ENCODE measurements around the gene TMEM50B. TPM values are rescaled to one million over a fixed set of nuclear protein-coding genes. Genes with fewer than 3 reads are reported as not detected.

TMEM50B gene
- 16.8 and 17.8 TPM in 2 replicates for total RNA-seq (2021; fragmentation: NEBNext Ultra II Directional; extraction: Animal tissue kit (Norgen Biotek cat#: 25700))
- polyA plus RNA-seq (2011; rRNA removed): 20.5 and 21.9 TPM in 2 replicates
- polyA plus RNA-seq (2011; cell fraction: cytosol; rRNA removed): 33.1 TPM
- polyA plus RNA-seq (2011; cell fraction: nucleus; rRNA removed): 43.9 TPM
- 14.6 to 20.9 TPM (median 17.7 TPM) in 4 replicates for polyA plus RNA-seq (2012, experiment 1 of 2)
- 3.9 TPM for polyA plus RNA-seq (2012, experiment 2 of 2)
- polyA plus RNA-seq (2013, experiment 1 of 2): 12.8 TPM
- polyA plus RNA-seq (2013, experiment 2 of 2): 12.5 TPM
- 8.7 and 11.9 TPM in 2 replicates for polyA minus RNA-seq (2011; rRNA and poly(A)+ RNA removed)
- 5.6 TPM for polyA minus RNA-seq (2011; cell fraction: cytosol; rRNA and poly(A)+ RNA removed)
- polyA minus RNA-seq (2011; cell fraction: nucleus; rRNA and poly(A)+ RNA removed): 15.8 TPM
- long read RNA-seq, experiment 1, partial matches to known transcripts: 0 of 6 reads
- long read RNA-seq, experiment 1, other reads (novel, unspliced or antisense): 2 of 6 reads
- long read RNA-seq, experiment 2, transcript TMEM50B-210 (7 exons, 2,375 nt): major isoform, 7 of 7 reads
- long read RNA-seq, experiment 2, partial matches to known transcripts: 0 of 7 reads
- long read RNA-seq, experiment 2, other reads (novel, unspliced or antisense): 0 of 7 reads

DNA sequence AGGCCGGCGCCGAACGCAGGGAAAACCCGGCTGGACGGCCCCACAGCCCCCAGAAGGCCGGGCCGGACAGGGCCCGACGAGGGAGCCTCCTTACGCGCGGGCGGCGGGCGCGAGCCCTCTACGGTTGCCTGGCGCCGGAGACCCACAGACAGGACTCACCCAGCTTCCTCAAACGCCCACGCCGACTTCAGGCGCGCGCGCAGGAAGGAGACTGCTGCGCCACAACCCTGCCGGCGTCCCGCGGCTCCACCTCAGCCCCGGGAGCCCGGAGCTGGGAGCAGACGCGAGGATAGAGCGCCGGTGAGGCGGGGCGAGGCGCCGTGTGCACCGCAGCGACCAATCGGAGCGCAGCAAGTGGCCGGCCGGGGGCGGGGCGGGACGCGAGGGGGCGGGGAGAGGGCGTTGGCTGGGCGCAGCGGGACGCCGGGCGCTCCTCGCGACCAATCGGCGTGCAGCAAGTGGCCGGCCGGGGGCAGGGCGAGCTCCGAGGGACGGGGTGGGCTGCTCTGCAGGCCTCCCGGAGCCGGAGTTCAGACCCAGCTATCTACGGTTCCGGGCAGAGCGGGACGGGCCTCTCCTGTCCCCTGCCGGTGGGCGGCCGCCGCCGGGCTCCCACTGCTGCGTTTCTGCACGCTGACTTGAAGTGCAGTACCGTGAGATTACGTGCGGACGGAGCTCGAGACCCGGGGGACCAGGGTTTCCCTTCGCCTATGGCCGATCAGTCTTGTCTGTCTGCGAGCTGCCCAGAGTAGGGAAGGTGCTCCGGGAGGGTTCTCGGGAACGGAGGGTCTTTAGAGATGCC, at the start of gene TMEM50B:
TMEM50B (minus strand) TSS at position 296 of the 802 bp plus-strand sequence. CDS start 11,089 bp downstream, outside the sequence.
- Histone ChIP-seq H2BK120ac (replicated peaks; ENCODE audit: low read depth, low read length) (no peak within 1 kb of the TSS), H3K36me3 (ENCODE audit: control insufficient read depth in 2 of 4, insufficient read depth in 4 of 4, low read length in 3 of 4) (no peaks in the 10 kb centered on the region), H3K4me2 (ENCODE audit: insufficient read depth in 1 of 2, low read depth in 2 of 2, low read length in 2 of 2) (peak within 1 kb of the TSS; percentile 88 to 95), H3K23me2 (ENCODE audit: low read depth, low read length) (peaks cover 10% of the 10 kb centered on the region), H3K4ac (replicated peaks; ENCODE audit: insufficient read length, low read depth, low read length) (no peak within 1 kb of the TSS), H2BK5ac (ENCODE audit: low read depth, low read length) (0 out of 2 replicates have a peak within 1 kb of the TSS, but pooled peaks have one; percentile 20), H2AFZ (ENCODE audit: low read length) (peak within 1 kb of the TSS; percentile 92), H4K91ac (replicated peaks; ENCODE audit: insufficient read length, low read length) (peak within 1 kb of the TSS; percentile 74), H3K27ac (ENCODE audit: low read depth, low read length) (peak within 1 kb of the TSS; percentile 43; the same call in 1 of the 2 replicates), H2AK5ac (ENCODE audit: low read depth, low read length) (no peak within 1 kb of the TSS), H3K79me2 (ENCODE audit: control insufficient read depth in 1 of 2, insufficient read depth in 2 of 2, low read length in 2 of 2) (peaks cover 0 to 5% of the 10 kb centered on the region in 2 experiments; a peak in 1 of 4 replicates), H3K4me3 (ENCODE audit: extremely low read depth in 1 of 4, insufficient read depth in 2 of 4, low read depth in 3 of 4, low read length in 4 of 4) (peak within 1 kb of the TSS; percentile 75 to 87 (median 77)), H3K9ac (replicated peaks in 1 of 4; ENCODE audit: extremely low read depth in 1 of 4, low read depth in 3 of 4, low read length in 3 of 4) (peak within 1 kb of the TSS; percentile 69 to 88 (median 74)), H3K14ac (ENCODE audit: insufficient read length) (no peak within 1 kb of the TSS), H3K18ac (ENCODE audit: extremely low read depth, low read length) (peak within 1 kb of the TSS; percentile 88), H2BK12ac (ENCODE audit: low read depth, low read length) (peak within 1 kb of the TSS; percentile 39; the same call in 1 of the 2 replicates), H3K9me3 (ENCODE audit: insufficient read depth in 2 of 2, low read depth in 1 of 2, low read length in 1 of 2) (no peaks in the 10 kb centered on the region), H4K20me1 (replicated peaks in 1 of 2; ENCODE audit: control insufficient read depth in 1 of 2, insufficient read depth in 2 of 2, low read length in 2 of 2) (peaks cover 2% of the 10 kb centered on the region in 2 experiments), H3K27me3 (replicated peaks in 1 of 4; ENCODE audit: control insufficient read depth in 3 of 4, extremely low read depth in 1 of 4, insufficient read depth in 3 of 4, low read length in 3 of 4) (no peaks in the 10 kb centered on the region), H3K23ac (ENCODE audit: insufficient read length) (no peak within 1 kb of the TSS), H3K4me1 (replicated peaks in 1 of 4; ENCODE audit: control insufficient read depth in 3 of 4, insufficient read depth in 4 of 4, low read length in 3 of 4) (0 out of 7 replicates have a peak, but pooled peaks cover 0 to 6% (median 0%) of the 10 kb centered on the region in 4 experiments), H2BK15ac (ENCODE audit: low read length) (no peak within 1 kb of the TSS), H4K8ac (ENCODE audit: extremely low read depth, insufficient read depth, low read length) (peak within 1 kb of the TSS; percentile 94), H3K56ac (replicated peaks; ENCODE audit: insufficient read length, low read depth, low read length) (peak within 1 kb of the TSS; percentile 79), H3K79me1 (ENCODE audit: low read depth, low read length) (no peaks in the 10 kb centered on the region), H4K5ac (ENCODE audit: insufficient read length, low read depth, low read length) (peak within 1 kb of the TSS; percentile 80), H2BK20ac (ENCODE audit: low read length) (no peak within 1 kb of the TSS)
- POLR2A ChIA-PET (ENCODE audit: partially characterized antibody): interaction anchor here (0.8 to 4.2 kb wide), 11 partner anchors 11 to 654 kb away, joined by 3 to 30 read pairs (median 5); partner anchors contain the start of genes DNAJC28, IFNAR1 and SON
- WGBS, 2 experiments (ENCODE audit: extremely low coverage in 1 of 2, insufficient coverage in 1 of 2, insufficient read length in 1 of 2, insufficient replicate concordance in 2 of 2, low coverage in 1 of 2, low lambda C conversion rate in 2 of 2, missing lambda C conversion rate in 1 of 2): 1% methylated on average over 47 of the region's 93 CpGs; no CpG with 5 or more reads in 1 of the 2 experiments
- CTCF ChIA-PET (ENCODE audit: partially characterized antibody): interaction anchor here (0.8 to 1.5 kb wide), 9 partner anchors 10 to 412 kb away, joined by 3 to 5 read pairs (median 4); no protein-coding TSS in a partner anchor
- DNase-seq (ENCODE audit: low read depth in 1 of 2, low spot score in 2 of 2) (peak; percentile 88 to 95), FAIRE-seq (no peak)
- TF ChIP-seq TCF12 (IDR thresholded peaks at IDR 0.05; ENCODE audit: low read depth, low read length): no peak
- no peak for TF ChIP-seq GABPA (IDR thresholded peaks at IDR 0.05; ENCODE audit: borderline replicate concordance, insufficient read depth, low read length)
- peak; percentile 49; the same call in 1 of the 2 replicates for TF ChIP-seq CHD2 (IDR thresholded peaks at IDR 0.05; ENCODE audit: low read length)
- no peak for TF ChIP-seq CHD1 (IDR thresholded peaks at IDR 0.05; ENCODE audit: low read depth, low read length)
- TF ChIP-seq JUN (IDR thresholded peaks at IDR 0.05; ENCODE audit: low read depth, low read length): no peak
- no peak for TF ChIP-seq JUND (IDR thresholded peaks at IDR 0.05; ENCODE audit: low read length)
- no peak for TF ChIP-seq SIRT6 (IDR thresholded peaks at IDR 0.05; ENCODE audit: low read length)
- peak; percentile 65 to 82 for TF ChIP-seq POLR2A (IDR thresholded peaks at IDR 0.05; ENCODE audit: control extremely low read depth in 1 of 2, low read depth in 2 of 2, low read length in 2 of 2)
- peak; percentile 49 for TF ChIP-seq ASH2L (IDR thresholded peaks at IDR 0.05; ENCODE audit: low read length)
- TF ChIP-seq RXRA (IDR thresholded peaks at IDR 0.05; ENCODE audit: insufficient read depth, low read depth, low read length): no peak
